ENCODE results near the gene OGDH. TPM values are rescaled to one million over a fixed set of nuclear protein-coding genes. Genes with fewer than 3 reads are reported as not detected.

Gene OGDH
- total and polyA plus RNA-seq, 10 of the 15 experiments (the other 5 are each of a cell fraction or from before 2014, with no cell fraction given), result 4.1 to 103 (median 48.4) TPM

- no peak for TF ChIP-seq IRF5 (IDR thresholded peaks at IDR 0.05; ENCODE audit: borderline replicate concordance)
- no peak for TF ChIP-seq MYB (IDR thresholded peaks at IDR 0.05; ENCODE audit: borderline replicate concordance, low read depth, low read length)
- TF ChIP-seq, protein P1, sequence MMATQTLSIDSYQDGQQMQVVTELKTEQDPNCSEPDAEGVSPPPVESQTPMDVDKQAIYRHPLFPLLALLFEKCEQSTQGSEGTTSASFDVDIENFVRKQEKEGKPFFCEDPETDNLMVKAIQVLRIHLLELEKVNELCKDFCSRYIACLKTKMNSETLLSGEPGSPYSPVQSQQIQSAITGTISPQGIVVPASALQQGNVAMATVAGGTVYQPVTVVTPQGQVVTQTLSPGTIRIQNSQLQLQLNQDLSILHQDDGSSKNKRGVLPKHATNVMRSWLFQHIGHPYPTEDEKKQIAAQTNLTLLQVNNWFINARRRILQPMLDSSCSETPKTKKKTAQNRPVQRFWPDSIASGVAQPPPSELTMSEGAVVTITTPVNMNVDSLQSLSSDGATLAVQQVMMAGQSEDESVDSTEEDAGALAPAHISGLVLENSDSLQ (IDR thresholded peaks at IDR 0.05), result peak; percentile 43
- TF ChIP-seq BCL11A (IDR thresholded peaks at IDR 0.05; ENCODE audit: low read depth, low read length), result peak; percentile 96
- no peak for TF ChIP-seq ZSCAN29 (IDR thresholded peaks at IDR 0.05)
- peak; percentile 97 for TF ChIP-seq TCF12 (IDR thresholded peaks at IDR 0.05; ENCODE audit: low read depth, low read length)
- TF ChIP-seq TARDBP (IDR thresholded peaks at IDR 0.05; ENCODE audit: borderline replicate concordance), result peak; percentile 84; the same call in 1 of the 2 replicates
- TF ChIP-seq SREBF1 (IDR thresholded peaks at IDR 0.05; ENCODE audit: low read length), result no peak
- TF ChIP-seq USF1 (IDR thresholded peaks at IDR 0.05; ENCODE audit: borderline replicate concordance, extremely low read length, insufficient read depth, low read depth, low read length), result no peak
- TF ChIP-seq SMAD5 (IDR thresholded peaks at IDR 0.05; ENCODE audit: low read depth), result no peak; the same call in 1 of the 2 replicates
- no peak for TF ChIP-seq MAX (IDR thresholded peaks at IDR 0.05; ENCODE audit: low read depth, low read length)
- no peak for TF ChIP-seq PRDM15 (CRISPR knock-in tag; IDR thresholded peaks at IDR 0.05)
- TF ChIP-seq RFX5 (IDR thresholded peaks at IDR 0.05; ENCODE audit: low read depth, low read length), result no peak
- peak; percentile 45 for TF ChIP-seq POLR2A (IDR thresholded peaks at IDR 0.05; ENCODE audit: low read depth, low read length)
- peak in 1 of 2 experiments; percentile 82; a peak in 2 of 4 replicates for TF ChIP-seq SRF (IDR thresholded peaks at IDR 0.05; ENCODE audit: low read depth in 2 of 2, low read length in 2 of 2)
- peak; percentile 91 for TF ChIP-seq ATF7 (IDR thresholded peaks at IDR 0.05; ENCODE audit: low read depth)
- peak; percentile 72 for TF ChIP-seq ZNF217 (IDR thresholded peaks at IDR 0.05)
- TF ChIP-seq STAT1 (conservative IDR thresholded peaks at IDR 0.05), result 0 out of 2 replicates have a peak, but pooled peaks have one; percentile 38
- TF ChIP-seq ASH2L (IDR thresholded peaks at IDR 0.05; ENCODE audit: borderline replicate concordance, low read depth), result no peak
- peak; percentile 95 for TF ChIP-seq DPF2 (IDR thresholded peaks at IDR 0.05)
- TF ChIP-seq CHD1 (IDR thresholded peaks at IDR 0.05; ENCODE audit: low read depth, low read length), result no peak
These were observed 32.5 kb downstream of the OGDH start (continued) for GRCh38 chr7:44638611-44639557.
